Ovary (tissue), 9 donors: ENCODE results near the gene PHLDB1. TPM values are rescaled to one million over a fixed set of nuclear protein-coding genes. Genes with fewer than 3 reads are reported as not detected.

Experiments
- DNase-seq, 5 donors: peaks; one replicate each; pipeline ENCODE4 v3.0.0-alpha.2; 2019 to 2020
- H3K27ac ChIP-seq, 2 donors: fragments of 200-600 bp; one replicate each; pipeline versions ENCODE4 v1.5.1 to v1.8.0; 2019 to 2022
- H3K27me3 ChIP-seq: fragments of 200-600 bp; one replicate; pipeline ENCODE4 v1.8.0; 2022
- H3K36me3 ChIP-seq: fragments of 200-600 bp; sonication (generic); one replicate; pipeline ENCODE4 v1.5.1; 2019
- H3K4me1 ChIP-seq: one replicate; pipeline ENCODE4 v1.8.1; 2013; ENCODE audit warnings: mild to moderate bottlenecking, moderate library complexity; ENCODE audit not compliant: insufficient read depth
- H3K4me3 ChIP-seq: fragments of 200-600 bp; sonication (generic); one replicate; pipeline ENCODE4 v1.5.1; 2017
- H3K9me3 ChIP-seq, 2 donors: fragments of 200-600 bp in 1 of 2; sonication (generic) in 1 of 2; one replicate each; pipeline versions ENCODE4 v1.5.1 to v1.8.1; 2013 to 2019; ENCODE audit warnings: mild to moderate bottlenecking in 1 of 2, moderate library complexity in 1 of 2
- EP300 ChIP-seq: sonication (generic); formaldehyde crosslinking; IDR thresholded peaks from one replicate; pipeline ENCODE4 v1.6.1; 2017; ENCODE audit warnings: antibody characterized with exemption
- POLR2A ChIP-seq: fragments of 450-650 bp; IDR thresholded peaks from one replicate; pipeline ENCODE4 v1.6.1; 2017; ENCODE audit warnings: antibody characterized with exemption, mild to moderate bottlenecking, moderate library complexity
- WGBS, 3 donors: extraction: QIAGEN DNeasy Blood & Tissue Kit in 1 of 3; methylation state at CpG; one replicate each; pipeline versions ENCODE4 v1.1.5 to v1.1.7; 2013 to 2017; 5-methylcytosine and 5-hydroxymethylcytosine counted together
- intact Hi-C, 4 donors: fragments of 100-400 bp; cut with DNase I; formaldehyde crosslinking; loops; one replicate each; pipeline versions ENCODE4 v1.11.0 to v1.15.1; 2022 to 2023
- polyA plus RNA-seq, 2 donors: library from polyadenylated mRNA; stranded (reverse); fragments of 200-250 nt in 1 of 2; fragments of 350-450 nt in 1 of 2; fragmentation: Illumina TruSeq in 1 of 2; extraction: RNeasy Lipid Tissue Mini Kit (QIAGEN cat#74804) in 1 of 2; gene quantifications; one replicate each; pipeline ENCODE4 v1.2.3, GENCODE V29; 2013 to 2014
- total RNA-seq, 7 donors: library from RNA; depleted of rRNA in 2 of 7; stranded (reverse); fragments of >200 nt in 2 of 7; fragmentation: NEBNext Ultra II Directional in 3 of 7; extraction: Animal tissue kit (Norgen Biotek cat#: 25700) in 3 of 7; gene quantifications; one replicate each; pipeline versions ENCODE4 v1.1.0 to v1.2.4, GENCODE V29; 2016 to 2023
- TF ChIP-seq, protein P1 (sequence below), 3 donors: fragments of 450-650 bp in 2 of 3; fragments of 200-600 bp in 1 of 3; IDR thresholded peaks; one replicate each; pipeline versions ENCODE4 v1.5.1 to v1.8.0; 2016 to 2022; ENCODE audit warnings: antibody characterized with exemption in 3 of 3, mild to moderate bottlenecking in 1 of 3
- donor health status: DM: no; HTN: no; CAD: no; lungs with moderate emphysema.
- donor health status: DM: no; HTN: no; CAD: no.
- donor health status: Bipolar disorder and iron deficiency.
- donor health status: DM: yes; HTN: yes; CAD: no.
- donor health status: DM: no; HTN: no; CAD: no.
- donor health status: DM: yes; HTN: yes; CAD: no.

PHLDB1 gene
- total and polyA plus RNA-seq, 9 donors = 46.2 to 265 (median 137) TPM

DNA sequence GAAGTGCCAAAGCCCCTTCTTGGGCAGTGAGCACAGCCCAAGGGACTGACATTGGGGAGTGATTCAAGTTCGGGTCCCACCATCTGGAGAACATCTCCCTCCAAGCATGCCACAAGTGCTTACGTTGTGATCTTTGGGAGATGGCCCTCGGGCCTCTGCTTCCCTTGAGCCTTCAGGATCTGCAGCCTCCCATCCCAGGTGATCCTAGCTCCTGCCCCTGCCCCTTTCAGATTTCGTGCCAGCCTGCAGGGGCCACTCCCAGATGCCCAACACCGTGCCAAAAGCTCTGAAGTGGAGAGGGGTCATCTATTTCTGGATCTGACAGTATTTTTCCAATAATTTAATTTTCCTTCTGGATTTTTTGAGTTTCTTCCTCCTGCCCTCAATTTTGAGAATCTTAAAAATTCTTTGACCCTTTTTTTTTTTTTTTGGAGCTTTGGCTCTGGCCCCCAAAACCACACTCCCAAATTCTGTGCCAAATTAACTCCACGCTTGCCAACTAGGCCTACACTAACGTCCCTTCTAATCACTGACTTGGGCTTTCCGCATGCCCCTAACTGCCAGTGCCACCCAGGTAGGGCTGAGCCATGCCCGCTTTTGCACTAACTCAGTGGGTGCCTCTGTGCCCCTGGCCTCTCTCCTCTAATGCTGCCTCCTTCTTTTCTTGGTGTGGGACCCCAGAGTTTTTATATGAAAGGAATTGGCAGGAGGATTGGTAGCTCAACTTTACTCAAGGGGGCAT is 25.3 kb downstream of the PHLDB1 start:
- TF ChIP-seq POLR2A = no peak
- TF ChIP-seq EP300 = no peak
- TF ChIP-seq, protein P1, sequence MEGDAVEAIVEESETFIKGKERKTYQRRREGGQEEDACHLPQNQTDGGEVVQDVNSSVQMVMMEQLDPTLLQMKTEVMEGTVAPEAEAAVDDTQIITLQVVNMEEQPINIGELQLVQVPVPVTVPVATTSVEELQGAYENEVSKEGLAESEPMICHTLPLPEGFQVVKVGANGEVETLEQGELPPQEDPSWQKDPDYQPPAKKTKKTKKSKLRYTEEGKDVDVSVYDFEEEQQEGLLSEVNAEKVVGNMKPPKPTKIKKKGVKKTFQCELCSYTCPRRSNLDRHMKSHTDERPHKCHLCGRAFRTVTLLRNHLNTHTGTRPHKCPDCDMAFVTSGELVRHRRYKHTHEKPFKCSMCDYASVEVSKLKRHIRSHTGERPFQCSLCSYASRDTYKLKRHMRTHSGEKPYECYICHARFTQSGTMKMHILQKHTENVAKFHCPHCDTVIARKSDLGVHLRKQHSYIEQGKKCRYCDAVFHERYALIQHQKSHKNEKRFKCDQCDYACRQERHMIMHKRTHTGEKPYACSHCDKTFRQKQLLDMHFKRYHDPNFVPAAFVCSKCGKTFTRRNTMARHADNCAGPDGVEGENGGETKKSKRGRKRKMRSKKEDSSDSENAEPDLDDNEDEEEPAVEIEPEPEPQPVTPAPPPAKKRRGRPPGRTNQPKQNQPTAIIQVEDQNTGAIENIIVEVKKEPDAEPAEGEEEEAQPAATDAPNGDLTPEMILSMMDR (IDR thresholded peaks at IDR 0.05) = no peak
- intact Hi-C loops = no loop called here
- 70 to 78% (median 74%) methylated on average over 9 of the region's 9 CpGs for WGBS, 3 donors
- Histone ChIP-seq H3K4me3 (no peak overlapping the region), H3K27me3 (no peaks in the 10 kb centered on the region), H3K4me1 (peaks cover 6% of the 10 kb centered on the region), H3K27ac (peak overlapping the region in 1 of 2 donors; percentile 67), H3K36me3 (no peaks in the 10 kb centered on the region), H3K9me3 (no peaks in the 10 kb centered on the region)
- no peak for DNase-seq

DNA sequence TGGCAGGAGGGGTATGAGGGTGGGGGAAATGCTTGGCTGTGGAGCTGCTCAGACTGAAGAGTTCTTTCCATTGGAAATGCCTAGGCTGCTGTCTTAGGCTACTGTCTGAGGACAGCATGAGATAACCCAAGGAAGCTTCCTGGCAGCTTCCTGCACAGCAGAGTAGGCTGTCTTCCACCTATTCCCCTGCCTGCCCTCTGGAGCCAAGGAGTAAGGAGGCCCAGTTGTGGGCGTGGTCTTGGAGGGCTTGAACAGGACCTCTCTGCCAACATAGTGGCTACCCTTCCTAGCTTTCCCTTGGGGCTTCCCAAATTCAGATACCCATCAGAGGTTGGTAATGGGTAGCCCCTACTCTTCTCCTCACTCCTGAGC is 25.9 kb downstream of the PHLDB1 start:
- 79 to 94% (median 86%) methylated on average over 1 of the region's 1 CpG for WGBS, 3 donors
- Histone ChIP-seq H3K27me3 (no peaks in the 10 kb centered on the region), H3K36me3 (no peaks in the 10 kb centered on the region), H3K4me3 (no peak overlapping the region), H3K9me3 (no peaks in the 10 kb centered on the region), H3K4me1 (peaks cover 6% of the 10 kb centered on the region), H3K27ac (peak overlapping the region; percentile 28 to 67)
- intact Hi-C loops = no loop called here
- no peak for DNase-seq
- TF ChIP-seq, protein P1 (IDR thresholded peaks at IDR 0.05) = no peak
- TF ChIP-seq POLR2A = no peak
- no peak for TF ChIP-seq EP300

DNA sequence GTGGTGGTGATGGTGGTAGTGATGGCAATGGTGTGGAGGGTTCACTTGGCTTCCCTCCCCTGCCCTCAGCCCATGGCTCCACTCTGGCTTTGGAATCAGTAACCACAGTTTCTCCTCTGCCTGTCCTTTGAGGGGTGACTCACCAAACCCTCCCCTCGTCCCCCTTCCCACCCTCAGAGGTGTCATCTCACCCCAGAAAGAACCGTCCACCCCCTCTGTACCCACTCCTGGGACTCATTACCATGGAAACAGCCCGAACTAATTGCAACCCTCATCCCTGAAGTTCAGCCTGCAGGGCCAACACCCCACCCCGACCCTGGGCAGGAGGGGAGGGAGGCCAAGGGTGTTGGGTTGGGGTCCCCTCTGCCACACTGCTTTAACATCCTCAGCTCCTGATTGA is 26.6 kb downstream of the PHLDB1 start:
- peaks cover 6% of the 10 kb centered on the region for H3K4me1 ChIP-seq
- peak in 1 of 5 donors; percentile 59 for DNase-seq
- H3K36me3 ChIP-seq = no peaks in the 10 kb centered on the region
- no peaks in the 10 kb centered on the region for H3K9me3 ChIP-seq
- no peak overlapping the region for H3K4me3 ChIP-seq
- H3K27me3 ChIP-seq = no peaks in the 10 kb centered on the region
- intact Hi-C loops = no loop called here
- TF ChIP-seq EP300 (no peak), POLR2A (no peak)
- TF ChIP-seq, protein P1 (IDR thresholded peaks at IDR 0.05) = no peak
- WGBS, 3 donors = 26 to 36% (median 33%) methylated on average over 4 of the region's 4 CpGs
- H3K27ac ChIP-seq = peak overlapping the region; percentile 28 to 67

DNA sequence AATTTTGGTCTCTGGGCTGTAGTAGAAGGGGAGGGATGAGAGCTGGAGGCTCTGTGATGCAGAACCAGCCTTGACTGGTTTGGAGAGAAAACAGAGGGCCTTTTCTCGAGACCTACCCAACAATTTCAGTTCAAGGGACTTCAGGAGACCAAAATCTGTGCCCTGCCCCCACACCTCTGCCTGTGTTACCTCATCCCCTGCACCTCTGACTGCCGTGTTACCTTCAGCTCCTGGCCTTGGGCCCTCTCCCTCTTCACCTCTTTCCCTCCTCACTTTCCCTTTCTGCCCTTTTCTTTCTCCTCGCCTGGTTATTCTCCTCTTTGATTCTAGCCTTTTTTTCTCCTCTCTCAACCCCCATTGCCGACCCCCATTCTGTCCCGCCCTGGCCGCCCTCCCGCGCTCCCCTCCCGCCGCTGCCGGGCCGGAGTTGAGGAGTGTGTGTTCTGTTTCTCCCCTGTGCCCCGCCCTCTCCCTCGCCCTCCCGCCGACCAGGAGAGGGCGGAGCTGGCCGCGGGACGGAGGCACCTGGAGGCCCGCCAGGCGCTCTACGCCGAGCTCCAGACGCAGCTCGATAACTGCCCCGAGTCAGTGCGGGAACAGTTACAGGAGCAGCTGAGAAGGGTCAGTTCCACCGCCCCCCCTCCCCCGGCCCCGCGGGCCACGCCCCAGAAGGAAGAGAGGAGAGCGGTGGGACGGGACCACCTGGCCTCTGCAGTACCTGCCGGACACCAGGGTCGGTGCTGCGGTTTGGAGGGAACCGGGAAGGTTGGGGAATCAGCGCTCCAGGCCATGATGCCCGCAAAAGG is 27.2 kb downstream of the PHLDB1 start:
- Histone ChIP-seq H3K36me3 (no peaks in the 10 kb centered on the region), H3K27ac (peak overlapping the region; percentile 4 to 67), H3K27me3 (no peaks in the 10 kb centered on the region), H3K9me3 (no peaks in the 10 kb centered on the region), H3K4me1 (peaks cover 6% of the 10 kb centered on the region), H3K4me3 (peak overlapping the region; percentile 31)
- peak; percentile 90 to 95 (median 93) for DNase-seq
- intact Hi-C loops = no loop called here
- TF ChIP-seq EP300 (no peak), POLR2A (no peak)
- TF ChIP-seq, protein P1 (IDR thresholded peaks at IDR 0.05) = peak in 1 of 3 donors; percentile 22
- WGBS, 3 donors = 4 to 16% (median 6%) methylated on average over 26 to 41 of the region's 41 CpGs
